ENCODE measurements around the gene OR4D5.

The OR4D5 gene

GRCh38 chr11:123939317-123939716 is at the start of gene OR4D5:
TSS of gene OR4D5 (plus strand) at chr11:123939617. CDS start at chr11:123939617, 0 bp downstream.
- no peak for DNase-seq (ENCODE audit: low spot score)
- no peak for FAIRE-seq

GRCh38 chr11:123892031-123892430 is 47.4 kb upstream of the OR4D5 start:
- DNase-seq (ENCODE audit: low spot score) (no peak), FAIRE-seq (no peak)

GRCh38 chr11:123899792-123900191 is 39.6 kb upstream of the OR4D5 start:
- FAIRE-seq: no peak
- DNase-seq (ENCODE audit: low spot score): no peak

GRCh38 chr11:123901867-123902266 is 37.5 kb upstream of the OR4D5 start, which contains the start of gene OR8D4:
TSS of gene OR8D4 (plus strand) at chr11:123902167. CDS start at chr11:123906432, 4,265 bp downstream.
- no peak for DNase-seq (ENCODE audit: low spot score)
- no peak for FAIRE-seq

GRCh38 chr11:123903932-123904331 is 35.5 kb upstream of the OR4D5 start:
- FAIRE-seq (no peak), DNase-seq (ENCODE audit: low spot score) (no peak)

GRCh38 chr11:123904932-123905331 is 34.5 kb upstream of the OR4D5 start:
- DNase-seq (ENCODE audit: low spot score) (no peak), FAIRE-seq (no peak)

- FAIRE-seq: no peak
- DNase-seq (ENCODE audit: low spot score): no peak
Observed at GRCh38 chr11:123905826-123906225, 33.6 kb upstream of the OR4D5 start.

- no peak for FAIRE-seq
- no peak for DNase-seq (ENCODE audit: low spot score)
Observed at GRCh38 chr11:123920943-123921342, 18.5 kb upstream of the OR4D5 start.

- DNase-seq (ENCODE audit: low spot score) (no peak), FAIRE-seq (no peak)
Observed at GRCh38 chr11:123924027-123924426, 15.4 kb upstream of the OR4D5 start.

- DNase-seq (ENCODE audit: low spot score) (no peak), FAIRE-seq (no peak)
Observed at GRCh38 chr11:123942413-123942812, 3.0 kb downstream of the OR4D5 start.

GRCh38 chr11:123943738-123944137 is 4.3 kb downstream of the OR4D5 start, which contains the start of gene OR6T1:
TSS of gene OR6T1 (minus strand) at chr11:123943838. CDS start at chr11:123943838, 0 bp downstream.
- no peak for FAIRE-seq

GRCh38 chr11:123945132-123945531 is 5.7 kb downstream of the OR4D5 start:
- FAIRE-seq: no peak
- DNase-seq (ENCODE audit: low spot score): no peak

More at GRCh38 chr11:123943738-123944137, 4.3 kb downstream of the OR4D5 start, which contains the start of gene OR6T1:
- DNase-seq (ENCODE audit: low spot score): no peak

GRCh38 chr11:123956752-123957151 is 17.3 kb downstream of the OR4D5 start:
- FAIRE-seq: no peak
- no peak for DNase-seq (ENCODE audit: low spot score)

GRCh38 chr11:123973816-123974215 is 34.4 kb downstream of the OR4D5 start:
- DNase-seq (ENCODE audit: low spot score) (no peak), FAIRE-seq (no peak)

GRCh38 chr11:123976770-123977560 is 37.5 kb downstream of the OR4D5 start:
- FAIRE-seq (no peak), DNase-seq (ENCODE audit: low spot score) (no peak)

- DNase-seq (ENCODE audit: low spot score) (no peak), FAIRE-seq (no peak)
Observed at GRCh38 chr11:123977731-123978347, 38.4 kb downstream of the OR4D5 start, which contains the start of gene OR10S1. TSS of gene OR10S1 (minus strand) at chr11:123977781. CDS start at chr11:123977664, 117 bp downstream.

GRCh38 chr11:123979311-123979710 is 39.9 kb downstream of the OR4D5 start:
- FAIRE-seq (no peak), DNase-seq (ENCODE audit: low spot score) (no peak)
